ENCODE results near the gene GPR26.
"Not testable (repeated sequence)": the region's sequence is repeated elsewhere in the genome, so short reads cannot be mapped to it uniquely, and the experiment has no call there.

The GPR26 gene

DNA sequence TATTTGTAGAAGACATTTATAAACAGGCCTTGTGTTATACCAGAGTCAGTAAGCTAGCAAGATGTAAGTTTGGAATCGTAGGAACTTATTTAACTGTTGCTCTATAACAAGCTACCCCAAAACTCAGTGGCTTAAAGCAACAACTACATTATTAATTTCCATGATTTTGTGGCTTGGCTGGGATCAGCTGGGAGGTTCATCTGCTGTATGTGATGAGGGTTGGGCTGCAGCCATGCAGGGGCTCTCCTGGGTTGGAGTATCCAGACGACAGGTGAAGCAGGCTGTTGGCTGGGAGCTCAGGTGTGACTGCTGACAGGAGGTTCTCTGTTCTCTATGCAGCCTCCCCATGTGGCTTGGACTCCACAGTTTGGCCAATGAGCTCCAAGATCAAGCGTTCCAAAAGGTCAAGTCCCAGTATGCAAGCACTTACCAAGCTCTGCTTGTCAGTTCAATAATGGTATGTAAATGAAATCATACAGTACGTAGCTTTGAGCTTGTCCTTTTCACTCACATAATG lies 52.4 kb downstream of the GPR26 start:
- DNase-seq: no peak

DNA sequence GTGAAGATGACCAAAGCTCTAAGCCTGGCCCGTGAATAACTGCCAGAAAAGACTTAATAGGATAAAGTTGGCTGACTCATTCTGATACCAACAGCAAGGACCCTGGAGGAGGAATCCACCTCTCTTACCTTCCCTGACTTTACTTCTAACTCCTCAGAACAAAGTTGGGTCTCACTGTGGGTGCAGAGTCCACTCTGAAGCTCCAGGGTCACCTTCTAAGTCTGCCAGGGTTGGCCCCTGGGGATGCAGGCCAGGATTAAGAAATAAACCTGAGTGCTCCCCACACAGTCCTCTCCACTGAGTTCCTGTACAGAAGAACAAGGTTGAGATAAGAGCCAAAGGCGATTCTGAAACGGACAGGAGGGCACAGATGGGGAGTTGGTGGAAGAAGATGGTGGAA lies 54.4 kb downstream of the GPR26 start:
- no peak for DNase-seq

DNA sequence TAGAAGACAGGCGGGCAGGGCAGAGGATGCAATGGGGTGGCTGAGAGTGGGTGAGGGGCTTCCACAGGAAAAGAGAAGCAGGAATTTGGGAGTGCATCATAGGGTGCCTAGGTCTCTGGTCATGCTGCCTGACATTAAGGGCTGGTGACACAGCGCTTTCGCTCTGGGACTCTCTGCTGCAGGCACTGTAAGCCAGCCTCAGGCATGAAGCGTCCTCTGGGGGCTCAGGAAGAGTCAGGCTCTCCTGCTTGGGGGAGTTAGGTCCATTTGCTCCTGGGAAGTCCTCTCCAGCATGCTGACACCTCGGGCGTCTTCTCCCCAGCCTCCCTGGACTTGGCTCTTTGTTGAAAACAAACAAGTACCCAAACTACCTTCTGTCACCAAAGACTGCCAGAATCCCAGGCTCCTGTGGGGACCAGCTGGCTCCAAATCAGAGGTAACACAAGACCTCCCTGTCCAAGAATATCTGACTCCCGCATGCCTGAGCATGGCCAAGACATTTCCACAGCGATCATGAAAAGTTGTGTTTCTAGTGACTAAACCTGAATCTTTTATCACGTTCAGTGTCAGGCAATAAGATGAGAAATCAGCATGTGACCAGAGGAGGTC lies 55.4 kb downstream of the GPR26 start:
- no peak for DNase-seq

DNA sequence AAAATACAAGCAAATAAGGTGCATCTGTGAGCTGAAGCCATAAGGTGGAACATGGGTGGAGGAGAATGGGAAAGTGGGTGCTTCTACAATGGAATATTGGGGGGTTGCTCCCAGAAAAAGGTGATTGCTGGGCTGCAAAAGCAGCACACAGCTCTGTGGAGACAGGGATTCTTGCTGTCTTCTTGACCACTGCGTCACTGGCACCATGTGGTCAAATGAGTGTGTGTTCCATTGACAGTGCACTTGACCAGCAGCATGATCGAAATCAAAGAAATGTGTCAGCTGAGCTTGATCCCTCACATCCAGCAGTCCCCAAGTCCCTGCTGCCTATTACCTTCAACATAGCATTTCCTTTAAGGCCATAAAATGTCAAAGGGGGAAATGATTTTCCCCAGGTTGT lies 56.2 kb downstream of the GPR26 start:
- no peak for DNase-seq

DNA sequence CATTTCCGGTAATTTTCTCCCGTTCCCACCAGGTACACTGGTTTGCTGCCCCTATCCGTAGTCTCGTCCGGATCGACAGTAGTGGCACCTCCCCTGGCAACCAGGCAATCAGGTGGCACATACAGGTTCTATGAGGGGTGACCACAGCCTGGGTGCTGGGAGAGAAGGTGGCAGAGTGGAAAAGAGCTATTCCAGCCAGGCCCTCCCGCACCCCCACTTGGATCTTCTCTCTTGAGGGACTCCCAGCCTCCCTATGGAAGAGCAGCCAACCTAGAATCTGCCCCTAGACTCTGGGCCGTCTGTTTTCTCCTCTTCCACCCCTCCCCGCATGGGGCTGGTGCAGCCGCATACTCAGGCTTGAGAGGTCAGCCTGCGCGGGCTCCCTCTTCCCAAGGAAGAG lies 58.6 kb downstream of the GPR26 start:
- DNase-seq: no peak

DNA sequence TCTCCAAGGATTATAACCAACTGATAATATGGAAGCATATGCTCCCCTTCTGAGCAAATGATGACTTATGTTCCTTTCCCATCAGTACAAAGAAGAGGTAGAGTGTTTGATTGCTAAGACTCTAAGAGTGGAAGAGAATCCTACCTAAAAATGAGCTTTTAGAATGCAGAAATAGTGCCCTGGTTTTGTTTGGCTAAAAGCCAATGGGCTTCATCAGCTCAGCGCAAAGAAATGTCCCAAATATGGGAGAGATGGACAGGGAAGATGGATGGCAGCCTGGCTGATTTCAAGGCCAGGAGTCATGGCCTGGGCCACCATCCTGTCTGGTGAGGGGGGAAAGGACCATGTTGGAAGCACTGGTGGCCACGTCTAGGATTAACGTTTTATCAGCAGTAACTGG lies 60.2 kb downstream of the GPR26 start:
- no peak for DNase-seq

DNA sequence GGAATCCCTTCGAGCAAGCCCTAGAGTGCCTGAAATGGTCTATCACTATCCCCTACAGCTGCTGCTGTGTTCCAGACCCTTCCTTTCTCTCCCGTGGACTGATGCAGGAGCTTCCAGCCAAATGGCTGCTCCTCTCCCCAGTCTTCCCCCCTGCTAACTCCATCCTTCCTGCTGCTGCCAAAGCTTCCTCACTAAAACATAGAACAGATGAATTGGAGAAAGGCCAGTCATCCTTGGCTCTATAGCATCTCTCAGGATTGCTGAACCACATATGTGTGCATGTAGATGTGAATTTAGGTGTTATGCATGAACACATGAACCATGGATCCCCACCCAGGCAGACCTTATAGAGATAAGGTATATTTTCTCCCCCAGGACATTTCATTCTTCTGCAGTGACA lies 60.7 kb downstream of the GPR26 start:
- no peak for DNase-seq

DNA sequence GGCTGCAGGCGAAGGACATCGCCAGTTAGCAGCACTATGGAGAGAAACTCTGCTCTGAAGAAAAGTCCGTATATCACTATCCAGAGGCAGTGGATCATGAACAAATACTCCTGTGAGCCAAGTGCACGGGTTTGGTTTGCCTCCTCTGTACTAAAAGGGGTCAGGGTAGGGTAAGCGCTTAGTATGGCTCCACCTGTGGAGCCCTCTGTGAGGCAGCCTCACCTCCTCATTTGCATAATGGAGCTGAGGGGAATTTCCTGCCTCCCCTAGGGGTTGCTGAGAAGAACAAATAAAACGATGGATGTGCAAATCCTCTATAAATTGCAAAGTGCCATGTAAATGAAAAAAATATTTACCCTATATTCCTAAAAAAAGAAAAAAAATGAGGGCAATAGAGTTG lies 63.4 kb downstream of the GPR26 start:
- DNase-seq: no peak

DNA sequence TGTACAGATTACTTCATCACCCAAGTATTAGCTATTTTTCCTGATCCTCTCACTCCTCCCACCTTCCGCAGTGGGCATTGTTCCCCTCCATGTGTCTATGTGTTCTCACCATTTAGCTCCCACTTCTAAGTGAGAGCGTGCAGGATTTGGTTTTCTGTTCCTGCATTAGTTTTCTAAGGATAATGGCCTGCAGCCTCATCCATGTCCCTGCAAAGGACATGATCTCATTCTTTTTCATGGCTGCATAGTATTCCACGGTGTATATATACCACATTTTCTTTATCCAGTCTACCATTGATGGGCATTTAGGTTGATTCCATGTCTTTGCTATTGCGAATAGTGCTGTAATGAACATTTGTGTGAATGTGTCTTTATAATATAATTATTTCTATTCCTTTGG lies 70.8 kb downstream of the GPR26 start:
- DNase-seq: not testable (repeated sequence)

DNA sequence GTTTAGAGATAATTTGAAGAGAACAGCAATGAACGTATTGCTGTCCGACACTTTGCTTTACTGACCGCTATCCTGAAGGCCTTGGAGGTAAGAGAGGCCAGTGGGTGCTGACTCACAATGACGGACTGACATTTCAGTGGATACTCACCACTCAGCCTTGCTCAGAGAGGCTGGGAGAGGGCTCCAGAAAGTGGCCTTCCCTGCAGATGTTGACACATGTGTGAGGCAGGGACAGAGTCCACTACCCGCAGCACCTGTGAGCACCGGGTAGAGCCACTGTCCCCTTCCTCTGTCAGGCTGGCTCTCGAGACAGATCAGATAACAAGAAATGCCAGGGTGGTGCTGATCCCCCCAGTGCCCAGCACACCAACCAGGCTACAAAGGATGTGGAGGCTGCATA lies 75.0 kb downstream of the GPR26 start:
- DNase-seq: no peak

DNA sequence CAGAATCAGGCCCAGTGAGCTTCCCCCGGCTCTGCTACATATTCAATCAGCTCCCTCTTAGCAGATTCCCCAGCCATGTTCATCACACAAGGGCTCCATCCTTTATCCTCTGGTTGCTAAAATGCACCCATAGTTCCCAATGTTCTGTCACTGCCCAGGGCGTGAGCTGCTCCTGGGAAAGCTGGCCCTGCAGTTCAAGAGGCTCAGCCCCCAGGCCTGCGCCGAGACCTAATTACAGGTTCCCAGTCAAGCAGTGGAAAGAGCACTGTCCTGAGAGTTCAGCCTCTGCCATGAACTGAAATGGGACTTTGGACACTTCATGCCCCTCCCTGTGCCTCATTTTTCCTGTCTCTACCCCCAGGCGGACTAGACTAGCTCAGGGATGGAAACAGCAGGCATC lies 75.6 kb downstream of the GPR26 start:
- DNase-seq: no peak

DNA sequence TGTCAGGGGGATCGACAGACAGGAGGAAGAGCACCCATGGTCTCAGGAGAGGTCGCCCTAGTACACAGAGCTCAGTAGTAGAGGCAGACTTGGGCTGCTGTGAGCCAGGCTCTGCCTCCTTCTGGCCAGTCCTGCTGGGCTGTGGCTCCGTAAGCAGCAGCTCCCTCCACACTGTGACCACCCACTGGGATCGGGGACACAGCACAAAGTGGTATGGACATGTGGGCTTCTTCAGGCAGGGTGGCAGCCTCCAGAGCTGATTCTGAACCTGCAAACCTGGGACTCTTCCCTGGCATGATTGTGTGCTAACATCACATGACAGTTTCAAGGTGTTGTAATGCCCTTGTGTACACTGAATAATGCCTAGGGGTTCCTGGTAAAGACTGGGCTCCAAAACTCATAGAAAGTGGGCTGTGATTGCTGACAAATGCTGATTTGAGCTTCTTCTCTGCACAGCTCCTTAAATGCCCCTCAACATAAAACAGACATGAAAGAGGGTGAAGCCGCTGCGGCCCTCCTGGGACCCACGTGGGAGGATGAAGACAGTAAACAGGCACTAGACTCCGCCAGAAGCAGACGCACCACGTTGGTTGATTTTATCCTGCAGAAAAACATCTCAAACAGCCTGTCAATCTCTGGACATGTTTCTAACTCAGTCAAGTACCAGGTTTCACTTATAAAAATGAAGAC lies 76.7 kb downstream of the GPR26 start:
- DNase-seq: no peak

DNA sequence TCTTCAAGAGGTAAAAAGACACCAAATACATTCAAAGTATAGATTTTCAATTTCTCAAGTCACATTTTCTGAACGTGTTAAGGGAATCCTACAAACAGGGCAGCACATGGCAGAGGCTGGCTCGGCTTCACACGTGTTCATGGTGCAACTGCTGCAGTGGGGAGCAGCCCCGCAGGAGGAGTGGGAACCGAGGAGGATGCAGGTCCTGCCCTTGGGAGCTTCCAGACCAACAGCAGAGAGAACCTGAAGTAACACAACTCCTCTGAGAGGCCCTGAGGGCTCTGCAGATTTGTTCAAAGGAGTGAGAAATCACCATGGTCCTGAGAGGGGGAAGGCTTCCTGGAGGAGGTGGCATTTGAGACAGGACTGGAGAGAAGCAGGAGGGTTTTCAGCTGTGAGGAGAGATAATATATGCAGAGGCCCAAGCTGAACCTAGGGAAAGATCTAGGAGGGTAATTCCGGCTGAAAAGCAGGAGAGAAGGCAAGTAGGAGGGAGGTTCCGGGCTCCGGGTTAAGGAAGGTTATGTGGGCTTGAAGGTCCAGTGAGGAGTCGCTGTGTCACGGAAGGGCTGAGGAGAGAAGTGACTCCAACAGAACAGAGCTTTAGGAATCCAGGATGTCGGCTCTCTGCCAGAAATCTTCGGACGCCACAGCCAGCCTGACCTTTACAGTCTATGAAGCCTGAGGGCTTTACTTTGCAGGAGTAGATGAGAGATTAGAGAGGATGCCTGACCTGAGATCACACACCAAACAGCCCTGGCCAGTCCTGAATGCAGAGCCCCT lies 77.5 kb downstream of the GPR26 start:
- DNase-seq: no peak

DNA sequence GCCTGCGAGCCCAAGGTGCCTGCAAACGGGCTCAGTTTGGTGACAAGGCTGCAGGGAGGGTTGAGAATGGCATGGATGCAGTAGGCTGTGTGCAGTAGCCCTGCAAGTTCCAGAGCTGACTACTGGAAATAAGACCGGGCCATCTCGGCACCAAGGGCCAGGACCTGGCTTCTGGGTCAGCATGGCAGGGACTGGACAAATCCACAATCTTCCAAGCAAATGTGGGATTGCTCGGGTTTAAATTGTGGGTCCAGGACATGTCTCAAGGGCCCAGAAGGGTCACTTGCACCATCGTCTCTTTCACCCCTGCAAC lies 78.0 kb downstream of the GPR26 start:
- DNase-seq: no peak
